K562 (cell line): ENCODE results near the gene ZDHHC20.
"Not testable (repeated sequence)": the region's sequence is repeated elsewhere in the genome, so short reads cannot be mapped to it uniquely, and the experiment has no call there.

Source experiments
- AFF4 ChIP-seq: sonication (generic); formaldehyde crosslinking; IDR thresholded peaks from 2 replicates; pipeline ENCODE4 v1.8.0; 2023; ENCODE audit warnings: mild to moderate bottlenecking, missing genetic modification reagents
- ETV6 ChIP-seq, 3 experiments: fragments of 150-350 bp in 1 of 3; sonication (generic) in 1 of 3; formaldehyde crosslinking in 1 of 3; IDR thresholded peaks; 2 replicates each; pipeline versions ENCODE4 v1.6.1 to v1.8.0; 2014 to 2022; ENCODE audit warnings: borderline replicate concordance in 2 of 3, low read depth in 2 of 3, antibody characterized with exemption in 1 of 3, low read length in 1 of 3, mild to moderate bottlenecking in 1 of 3, missing genetic modification reagents in 1 of 3
- MTA1 ChIP-seq: fragments of 450-650 bp; IDR thresholded peaks from 2 replicates; pipeline ENCODE4 v1.6.1; 2017; ENCODE audit warnings: borderline replicate concordance
- NFYB ChIP-seq: IDR thresholded peaks from 2 replicates; pipeline ENCODE4 v1.6.1; 2011; ENCODE audit warnings: mild to moderate bottlenecking, moderate library complexity; ENCODE audit not compliant: insufficient read length; ENCODE audit errors: extremely low read depth
- SREBF1 ChIP-seq: fragments of 150-350 bp; IDR thresholded peaks from 2 replicates; pipeline ENCODE4 v1.6.1; 2014; ENCODE audit warnings: antibody characterized with exemption, low read depth, low read length, borderline replicate concordance
- TF ChIP-seq, protein P1 (sequence below), 3 experiments: IDR thresholded peaks in 2 of 3; conservative IDR thresholded peaks in 1 of 3; 2 replicates each; pipeline ENCODE4 v1.5.1; 2011 to 2012; ENCODE audit warnings: low read length in 3 of 3, mild to moderate bottlenecking in 3 of 3, control low read depth in 2 of 3, improper control_type of control experiment in 1 of 3, inconsistent platforms in 1 of 3, low read depth in 1 of 3, mixed read lengths in 1 of 3, moderate library complexity in 1 of 3; ENCODE audit not compliant: insufficient read depth in 2 of 3

- TF ChIP-seq SREBF1; MTA1; ETV6 (IDR thresholded peaks at IDR 0.05; ENCODE audit: borderline replicate concordance in 1 of 2, low read depth in 2 of 2, low read length in 1 of 2); ETV6 (CRISPR knock-in tag; IDR thresholded peaks at IDR 0.05; ENCODE audit: borderline replicate concordance); AFF4 (CRISPR knock-in tag); NFYB: not testable (repeated sequence)
- TF ChIP-seq, protein P1, sequence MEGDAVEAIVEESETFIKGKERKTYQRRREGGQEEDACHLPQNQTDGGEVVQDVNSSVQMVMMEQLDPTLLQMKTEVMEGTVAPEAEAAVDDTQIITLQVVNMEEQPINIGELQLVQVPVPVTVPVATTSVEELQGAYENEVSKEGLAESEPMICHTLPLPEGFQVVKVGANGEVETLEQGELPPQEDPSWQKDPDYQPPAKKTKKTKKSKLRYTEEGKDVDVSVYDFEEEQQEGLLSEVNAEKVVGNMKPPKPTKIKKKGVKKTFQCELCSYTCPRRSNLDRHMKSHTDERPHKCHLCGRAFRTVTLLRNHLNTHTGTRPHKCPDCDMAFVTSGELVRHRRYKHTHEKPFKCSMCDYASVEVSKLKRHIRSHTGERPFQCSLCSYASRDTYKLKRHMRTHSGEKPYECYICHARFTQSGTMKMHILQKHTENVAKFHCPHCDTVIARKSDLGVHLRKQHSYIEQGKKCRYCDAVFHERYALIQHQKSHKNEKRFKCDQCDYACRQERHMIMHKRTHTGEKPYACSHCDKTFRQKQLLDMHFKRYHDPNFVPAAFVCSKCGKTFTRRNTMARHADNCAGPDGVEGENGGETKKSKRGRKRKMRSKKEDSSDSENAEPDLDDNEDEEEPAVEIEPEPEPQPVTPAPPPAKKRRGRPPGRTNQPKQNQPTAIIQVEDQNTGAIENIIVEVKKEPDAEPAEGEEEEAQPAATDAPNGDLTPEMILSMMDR (IDR thresholded peaks at IDR 0.05 in 2 of 3, conservative IDR thresholded peaks at IDR 0.05 in 1 of 3; ENCODE audit: insufficient read depth in 2 of 3, low read depth in 1 of 3, low read length in 3 of 3) = not testable (repeated sequence)
Measured at GRCh38 chr13:21410453-21410852, 48.6 kb downstream of the ZDHHC20 start.
